HFFc6 (cell line): Measurements from ENCODE around the gene IQGAP2. TPM values are rescaled to one million over a fixed set of nuclear protein-coding genes. Genes with fewer than 3 reads are reported as not detected.

Source experiments
- DNase-seq: peaks from one replicate; pipeline ENCODE4 v3.0.0-alpha.2; 2018
- H3K27ac Mint-ChIP-seq: 2 replicates; pipeline ENCODE4 v1.8.0; 2020; ENCODE audit warnings: mild to moderate bottlenecking, mixed read lengths
- H3K27me3 Mint-ChIP-seq: 2 replicates; pipeline ENCODE4 v1.8.0; 2021; ENCODE audit warnings: mild to moderate bottlenecking, moderate library complexity, mixed read lengths; ENCODE audit not compliant: insufficient read depth
- H3K36me3 Mint-ChIP-seq: 2 replicates; pipeline ENCODE4 v1.8.0; 2021; ENCODE audit warnings: low read depth, mixed read lengths
- H3K4me1 Mint-ChIP-seq: 2 replicates; pipeline ENCODE4 v1.8.0; 2020; ENCODE audit warnings: low read depth, mixed read lengths
- H3K4me3 Mint-ChIP-seq: 2 replicates; pipeline ENCODE4 v1.8.0; 2020; ENCODE audit warnings: mild to moderate bottlenecking, moderate library complexity, mixed read lengths
- H3K9me3 Mint-ChIP-seq: 2 replicates; pipeline ENCODE4 v1.8.0; 2020; ENCODE audit warnings: mild to moderate bottlenecking, mixed read lengths
- total RNA-seq, 6 experiments: library from RNA; stranded (reverse); fragmentation: NEBNext Ultra II Directional; extraction: Animal tissue kit (Norgen Biotek cat#: 25700); gene quantifications; 2 replicates in 1 of 6; 3 replicates in 5 of 6; pipeline ENCODE4 v1.2.3, GENCODE V29; 2021
- TF ChIP-seq, protein P1 (sequence below): fragments of 200-600 bp; sonication (generic); IDR thresholded peaks from 2 replicates; pipeline ENCODE4 v1.5.0; 2021; ENCODE audit warnings: antibody characterized with exemption, mild to moderate bottlenecking

The IQGAP2 gene
- total RNA-seq, 6 experiments from 2014 or later: 0.09 to 0.47 (median 0.21) TPM; not detected in 1

DNA sequence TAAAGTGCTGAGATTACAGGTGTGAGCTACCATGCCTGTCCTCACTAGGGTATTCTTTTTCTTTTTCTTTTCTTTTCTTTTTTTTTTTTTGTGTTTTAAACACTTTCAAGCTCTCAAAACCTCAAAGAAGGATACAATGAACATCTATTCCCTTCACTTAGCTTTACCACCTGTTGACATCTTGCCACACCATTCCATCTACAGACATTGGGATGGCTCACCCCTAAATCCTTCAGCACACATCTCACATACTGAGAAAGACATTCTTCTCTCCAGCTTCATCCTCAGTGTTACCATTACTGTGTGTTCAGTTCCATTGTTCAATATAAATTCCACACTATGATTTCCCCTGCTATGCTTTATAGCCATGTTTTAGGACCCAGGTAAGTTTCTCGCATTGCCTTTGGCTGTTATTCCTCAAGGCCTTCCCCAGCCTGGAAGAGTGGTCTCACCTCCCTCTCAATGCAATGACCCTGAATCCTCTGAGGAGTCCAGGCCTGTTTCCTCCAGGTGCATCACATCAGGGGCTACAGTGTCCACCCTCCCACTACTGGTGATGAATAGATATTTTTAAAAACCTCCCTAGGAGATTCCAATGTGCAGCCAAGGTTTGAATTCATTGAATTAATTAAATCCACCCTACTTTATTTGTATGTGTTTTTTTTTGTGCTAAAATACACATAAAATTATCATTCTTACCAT lies 16.7 kb downstream of the IQGAP2 start:
- H3K27ac Mint-ChIP-seq: no peak overlapping the region
- DNase-seq: no peak
- H3K36me3 Mint-ChIP-seq: no peaks in the 10 kb centered on the region
- H3K27me3 Mint-ChIP-seq: peaks cover 19% of the 10 kb centered on the region
- no peak overlapping the region for H3K4me3 Mint-ChIP-seq
- TF ChIP-seq, protein P1, sequence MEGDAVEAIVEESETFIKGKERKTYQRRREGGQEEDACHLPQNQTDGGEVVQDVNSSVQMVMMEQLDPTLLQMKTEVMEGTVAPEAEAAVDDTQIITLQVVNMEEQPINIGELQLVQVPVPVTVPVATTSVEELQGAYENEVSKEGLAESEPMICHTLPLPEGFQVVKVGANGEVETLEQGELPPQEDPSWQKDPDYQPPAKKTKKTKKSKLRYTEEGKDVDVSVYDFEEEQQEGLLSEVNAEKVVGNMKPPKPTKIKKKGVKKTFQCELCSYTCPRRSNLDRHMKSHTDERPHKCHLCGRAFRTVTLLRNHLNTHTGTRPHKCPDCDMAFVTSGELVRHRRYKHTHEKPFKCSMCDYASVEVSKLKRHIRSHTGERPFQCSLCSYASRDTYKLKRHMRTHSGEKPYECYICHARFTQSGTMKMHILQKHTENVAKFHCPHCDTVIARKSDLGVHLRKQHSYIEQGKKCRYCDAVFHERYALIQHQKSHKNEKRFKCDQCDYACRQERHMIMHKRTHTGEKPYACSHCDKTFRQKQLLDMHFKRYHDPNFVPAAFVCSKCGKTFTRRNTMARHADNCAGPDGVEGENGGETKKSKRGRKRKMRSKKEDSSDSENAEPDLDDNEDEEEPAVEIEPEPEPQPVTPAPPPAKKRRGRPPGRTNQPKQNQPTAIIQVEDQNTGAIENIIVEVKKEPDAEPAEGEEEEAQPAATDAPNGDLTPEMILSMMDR: no peak
- H3K4me1 Mint-ChIP-seq: no peaks in the 10 kb centered on the region
- no peaks in the 10 kb centered on the region for H3K9me3 Mint-ChIP-seq

DNA sequence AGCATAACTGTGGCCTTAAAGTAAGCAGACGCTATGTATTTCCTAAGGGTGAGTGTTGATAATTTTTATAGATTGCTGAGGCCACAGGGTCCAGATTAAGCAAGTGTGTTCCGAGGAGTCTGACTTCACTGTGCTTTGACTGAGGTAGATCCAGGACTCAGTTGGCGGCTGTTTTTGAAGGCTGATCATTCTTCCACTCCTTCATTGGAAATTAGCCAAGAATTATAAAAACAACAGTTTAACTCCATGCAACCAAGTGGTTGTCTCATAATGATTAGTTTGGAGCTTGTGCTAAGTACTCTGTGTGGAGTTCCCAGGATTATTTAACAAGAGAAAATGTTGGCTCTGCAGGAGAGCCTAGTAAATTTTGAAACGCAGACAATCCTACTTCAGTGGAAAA lies 19.1 kb downstream of the IQGAP2 start:
- Mint-ChIP-seq H3K27me3 (peaks cover 30% of the 10 kb centered on the region), H3K27ac (no peak overlapping the region), H3K4me1 (no peaks in the 10 kb centered on the region), H3K4me3 (no peak overlapping the region), H3K9me3 (no peaks in the 10 kb centered on the region), H3K36me3 (no peaks in the 10 kb centered on the region)
- TF ChIP-seq, protein P1: no peak
- DNase-seq: no peak

DNA sequence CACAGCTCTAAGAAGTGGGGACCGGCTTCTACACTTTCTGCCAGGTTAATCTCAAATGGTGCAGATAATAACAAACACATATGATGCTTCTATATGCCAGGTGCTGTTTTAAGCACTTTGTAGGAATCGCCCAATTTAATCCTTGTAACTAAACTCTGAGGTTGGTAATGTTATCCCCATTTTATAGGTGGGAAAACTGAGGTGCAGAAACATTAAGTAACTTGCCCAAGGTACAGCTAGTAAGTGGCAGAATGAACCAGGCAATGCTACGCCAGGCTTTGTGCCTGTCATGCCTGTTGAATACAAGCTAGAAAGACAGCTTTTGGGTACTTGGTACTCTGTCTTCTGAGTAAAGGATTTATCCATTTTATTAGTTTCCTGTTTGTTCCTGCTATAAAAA lies 19.7 kb downstream of the IQGAP2 start:
- DNase-seq: no peak
- no peaks in the 10 kb centered on the region for H3K36me3 Mint-ChIP-seq
- no peaks in the 10 kb centered on the region for H3K4me1 Mint-ChIP-seq
- no peak overlapping the region for H3K27ac Mint-ChIP-seq
- TF ChIP-seq, protein P1: no peak
- no peaks in the 10 kb centered on the region for H3K9me3 Mint-ChIP-seq
- H3K4me3 Mint-ChIP-seq: no peak overlapping the region
- H3K27me3 Mint-ChIP-seq: peaks cover 33% of the 10 kb centered on the region

DNA sequence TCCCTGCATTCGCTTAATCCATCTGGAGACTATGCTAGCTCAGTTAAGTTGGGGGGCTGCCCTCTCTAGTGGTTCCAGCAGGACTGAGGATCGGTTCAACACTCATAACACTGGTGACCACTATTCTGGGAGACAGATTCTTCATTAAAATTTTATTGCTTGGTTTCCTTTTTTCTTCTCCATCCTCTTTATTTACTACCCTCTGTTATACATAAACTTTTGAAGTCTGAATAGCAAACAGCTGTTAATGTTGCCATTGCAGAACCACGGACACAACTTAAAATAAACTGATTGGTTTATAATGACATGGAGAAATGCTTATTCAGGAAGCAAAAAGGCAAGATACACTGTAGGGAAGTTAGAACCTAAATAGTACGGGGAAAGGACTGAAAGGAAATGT lies 22.1 kb downstream of the IQGAP2 start:
- Mint-ChIP-seq H3K4me1 (no peaks in the 10 kb centered on the region), H3K36me3 (no peaks in the 10 kb centered on the region), H3K4me3 (no peak overlapping the region), H3K9me3 (no peaks in the 10 kb centered on the region), H3K27me3 (peaks cover 40% of the 10 kb centered on the region), H3K27ac (no peak overlapping the region)
- TF ChIP-seq, protein P1: no peak
- DNase-seq: no peak

DNA sequence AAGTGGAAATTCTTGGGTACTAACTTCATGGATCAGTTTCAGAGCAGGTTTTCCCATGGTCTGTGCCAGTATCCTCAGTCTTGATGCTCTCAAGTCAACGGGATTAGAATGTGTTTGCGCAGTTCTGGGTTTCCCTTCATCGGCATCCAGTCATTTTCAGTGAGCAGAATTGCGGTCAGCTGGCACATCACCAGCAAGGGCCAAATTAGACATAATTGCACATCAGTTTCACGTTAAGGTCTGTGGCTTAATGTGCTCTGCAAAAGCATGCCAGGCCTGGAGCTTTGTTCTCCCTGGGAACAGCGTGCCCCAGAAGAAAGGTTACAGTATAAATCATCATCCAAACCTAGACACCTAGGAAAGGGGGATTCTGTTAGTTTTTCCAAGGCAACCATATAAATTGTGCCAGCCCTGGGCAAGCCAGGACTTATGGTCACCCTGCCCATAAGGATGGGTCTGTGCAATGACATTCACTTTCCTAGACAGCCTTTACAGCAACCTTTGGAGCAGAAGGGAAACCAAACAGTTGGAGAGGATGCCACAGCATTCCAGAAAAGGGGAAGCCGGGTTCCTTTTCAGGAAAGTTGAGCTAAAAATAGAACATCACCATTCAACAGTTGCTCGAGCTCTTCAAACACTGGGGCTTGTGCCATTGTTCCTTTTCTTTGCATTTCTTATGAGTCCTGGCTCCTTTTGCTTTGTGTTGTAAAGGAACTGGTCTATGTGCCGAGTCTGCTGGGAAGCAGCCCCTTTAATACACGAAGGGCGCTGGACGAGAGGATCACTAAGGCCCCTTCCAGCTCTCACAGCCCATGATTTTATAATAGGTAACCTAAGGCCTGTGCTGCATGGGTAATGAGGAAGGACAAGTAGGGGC lies 23.1 kb downstream of the IQGAP2 start:
- Mint-ChIP-seq H3K4me1 (no peaks in the 10 kb centered on the region), H3K4me3 (no peak overlapping the region), H3K27me3 (peaks cover 40% of the 10 kb centered on the region), H3K27ac (no peak overlapping the region), H3K36me3 (no peaks in the 10 kb centered on the region), H3K9me3 (no peaks in the 10 kb centered on the region)
- DNase-seq: no peak
- TF ChIP-seq, protein P1: no peak
